Loucy (cell line): ENCODE measurements around the gene ARHGAP19.

Experiments used
- EZH2phosphoT487 ChIP-seq: fragments of 200-600 bp; IDR thresholded peaks from 2 replicates; pipeline ENCODE4 v1.6.1; 2018; ENCODE audit warnings: antibody characterized with exemption, mild to moderate bottlenecking, moderate library complexity, borderline replicate concordance
- TF ChIP-seq, protein P1 (sequence below): fragments of 200-600 bp; sonication (generic); conservative IDR thresholded peaks from 2 replicates; pipeline ENCODE4 v1.5.1; 2014; ENCODE audit warnings: mild to moderate bottlenecking, antibody characterized with exemption, low read length

DNA sequence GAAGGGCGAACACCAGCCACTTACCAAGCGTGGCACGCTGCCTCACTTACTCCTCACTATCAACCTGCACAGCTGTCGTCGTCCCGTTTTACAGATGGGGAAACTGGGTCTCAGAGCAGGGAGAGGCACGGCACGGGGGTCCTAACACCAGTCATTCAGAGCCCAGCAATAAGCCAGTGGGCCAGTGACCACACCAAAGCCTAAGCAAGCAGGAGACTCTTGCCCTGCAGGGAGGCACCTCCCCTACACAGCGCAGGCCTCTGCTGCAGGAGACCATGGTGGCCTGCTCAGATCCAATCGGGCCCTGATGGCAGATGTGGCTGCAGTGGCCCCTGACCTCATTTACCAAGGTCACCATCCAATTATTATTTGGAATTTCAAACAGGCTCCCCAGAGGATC, 111.5 kb downstream of the ARHGAP19 start:
- TF ChIP-seq, protein P1, sequence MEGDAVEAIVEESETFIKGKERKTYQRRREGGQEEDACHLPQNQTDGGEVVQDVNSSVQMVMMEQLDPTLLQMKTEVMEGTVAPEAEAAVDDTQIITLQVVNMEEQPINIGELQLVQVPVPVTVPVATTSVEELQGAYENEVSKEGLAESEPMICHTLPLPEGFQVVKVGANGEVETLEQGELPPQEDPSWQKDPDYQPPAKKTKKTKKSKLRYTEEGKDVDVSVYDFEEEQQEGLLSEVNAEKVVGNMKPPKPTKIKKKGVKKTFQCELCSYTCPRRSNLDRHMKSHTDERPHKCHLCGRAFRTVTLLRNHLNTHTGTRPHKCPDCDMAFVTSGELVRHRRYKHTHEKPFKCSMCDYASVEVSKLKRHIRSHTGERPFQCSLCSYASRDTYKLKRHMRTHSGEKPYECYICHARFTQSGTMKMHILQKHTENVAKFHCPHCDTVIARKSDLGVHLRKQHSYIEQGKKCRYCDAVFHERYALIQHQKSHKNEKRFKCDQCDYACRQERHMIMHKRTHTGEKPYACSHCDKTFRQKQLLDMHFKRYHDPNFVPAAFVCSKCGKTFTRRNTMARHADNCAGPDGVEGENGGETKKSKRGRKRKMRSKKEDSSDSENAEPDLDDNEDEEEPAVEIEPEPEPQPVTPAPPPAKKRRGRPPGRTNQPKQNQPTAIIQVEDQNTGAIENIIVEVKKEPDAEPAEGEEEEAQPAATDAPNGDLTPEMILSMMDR, result no peak
- TF ChIP-seq EZH2phosphoT487, result no peak
